ENCODE results near the gene CDC34.

GRCh38 chr19:583968-584239, 52.3 kb downstream of the CDC34 start:
- TF ChIP-seq CTCF (IDR thresholded peaks at IDR 0.05; ENCODE audit: low read depth, low read length): no peak
- TF ChIP-seq EZH2phosphoT487 (IDR thresholded peaks at IDR 0.05; ENCODE audit: low read depth): no peak

Measured in OCI-LY3 (cell line).